HCT116 (cell line): ENCODE measurements around the gene THSD1.

Experiments
- ATF3 ChIP-seq: IDR thresholded peaks from 2 replicates; pipeline ENCODE4 v1.6.1; 2012
- CTCF ChIP-seq, 3 experiments: fragments of 200-600 bp in 1 of 3; sonication (generic) in 1 of 3; IDR thresholded peaks in 2 of 3; conservative IDR thresholded peaks in 1 of 3; 2 replicates each; pipeline ENCODE4 v1.5.1; 2012 to 2017; ENCODE audit warnings: low read depth in 2 of 3, low read length in 2 of 3, antibody characterized with exemption in 1 of 3, borderline replicate concordance in 1 of 3, control low read depth in 1 of 3, mild to moderate bottlenecking in 1 of 3, mixed read lengths in 1 of 3, mixed run types in 1 of 3, moderate library complexity in 1 of 3; ENCODE audit not compliant: insufficient read depth in 1 of 3
- EZH2 ChIP-seq: fragments of 200-600 bp; sonication (generic); IDR thresholded peaks from 2 replicates; pipeline ENCODE4 v1.6.1; 2017; ENCODE audit warnings: antibody characterized with exemption, mixed run types
- EZH2phosphoT487 ChIP-seq: fragments of 200-600 bp; IDR thresholded peaks from 2 replicates; pipeline ENCODE4 v1.6.1; 2018; ENCODE audit warnings: antibody characterized with exemption, borderline replicate concordance
- POLR2A ChIP-seq: IDR thresholded peaks from 2 replicates; pipeline ENCODE4 v1.7.0; 2011; ENCODE audit warnings: borderline replicate concordance; ENCODE audit not compliant: insufficient read depth, insufficient read length; ENCODE audit errors: extremely low read depth
- RAD21 ChIP-seq: IDR thresholded peaks from 2 replicates; pipeline ENCODE4 v1.6.1; 2012; ENCODE audit warnings: low read depth, mild to moderate bottlenecking
- SP1 ChIP-seq: IDR thresholded peaks from 2 replicates; pipeline ENCODE4 v1.6.1; 2012; ENCODE audit warnings: low read depth
- SRF ChIP-seq: IDR thresholded peaks from 2 replicates; pipeline ENCODE4 v1.6.1; 2012; ENCODE audit warnings: low read depth
- ZFX ChIP-seq: fragments of 450-650 bp; IDR thresholded peaks from 2 replicates; pipeline ENCODE4 v1.6.1; 2017

GRCh38 chr13:52411629-52412028 is 5.7 kb upstream of the THSD1 start:
- TF ChIP-seq CTCF (IDR thresholded peaks at IDR 0.05 in 2 of 3, conservative IDR thresholded peaks at IDR 0.05 in 1 of 3; ENCODE audit: borderline replicate concordance in 1 of 3, insufficient read depth in 1 of 3, low read depth in 2 of 3, low read length in 2 of 3) = no peak
- TF ChIP-seq RAD21 = no peak
- TF ChIP-seq ATF3 = no peak
- no peak for TF ChIP-seq EZH2phosphoT487
- no peak for TF ChIP-seq SRF
- no peak for TF ChIP-seq SP1
- no peak for TF ChIP-seq ZFX
- no peak for TF ChIP-seq EZH2
- no peak for TF ChIP-seq POLR2A
